Activated CD4-positive, alpha-beta T cell treated with anti-CD3 and anti-CD28 coated beads for 24 hours (primary cell): ENCODE results near the gene IRF1.
"Not testable (repeated sequence)": the region's sequence is repeated elsewhere in the genome, so short reads cannot be mapped to it uniquely, and the experiment has no call there.

Experiments used
- DNase-seq, 2 donors: peaks; one replicate each; pipeline ENCODE4 v3.0.0-alpha.2; 2020; ENCODE audit warnings: low read depth in 2 of 2

Gene IRF1

GRCh38 chr5:132487095-132487428 is 3.5 kb downstream of the IRF1 start:
- no peak for DNase-seq

- no peak for DNase-seq
Measured at GRCh38 chr5:132486318-132487094, 4.1 kb downstream of the IRF1 start.

GRCh38 chr5:132485641-132486317 is 4.8 kb downstream of the IRF1 start:
- DNase-seq, result no peak

- DNase-seq, result not testable (repeated sequence)
Measured at GRCh38 chr5:132484876-132485640, 5.5 kb downstream of the IRF1 start.

GRCh38 chr5:132484391-132484725 is 6.2 kb downstream of the IRF1 start:
- no peak for DNase-seq

- no peak for DNase-seq
Measured at GRCh38 chr5:132483661-132484390, 6.7 kb downstream of the IRF1 start.

- DNase-seq, result no peak
Measured at GRCh38 chr5:132483101-132483500, 7.5 kb downstream of the IRF1 start.

GRCh38 chr5:132481596-132482211 is 8.9 kb downstream of the IRF1 start:
- no peak for DNase-seq

GRCh38 chr5:132480893-132481595 is 9.5 kb downstream of the IRF1 start:
- no peak for DNase-seq

- no peak for DNase-seq
Measured at GRCh38 chr5:132480546-132480892, 10.1 kb downstream of the IRF1 start.

- DNase-seq, result no peak
Measured at GRCh38 chr5:132480042-132480441, 10.5 kb downstream of the IRF1 start.

- DNase-seq, result no peak
Measured at GRCh38 chr5:132479111-132479951, 11.2 kb downstream of the IRF1 start.

- DNase-seq, result no peak
Measured at GRCh38 chr5:132478366-132478871, 12.2 kb downstream of the IRF1 start.

- no peak for DNase-seq
Measured at GRCh38 chr5:132477784-132478365, 12.7 kb downstream of the IRF1 start.

GRCh38 chr5:132476876-132477781 is 13.4 kb downstream of the IRF1 start:
- DNase-seq, result no peak

- no peak for DNase-seq
Measured at GRCh38 chr5:132475987-132476875, 14.3 kb downstream of the IRF1 start.

GRCh38 chr5:132475497-132475882 is 15.1 kb downstream of the IRF1 start:
- DNase-seq, result no peak
